GM19328 (cell line): ENCODE data around the gene MRPL33.
"Not testable (repeated sequence)": the region's sequence is repeated elsewhere in the genome, so short reads cannot be mapped to it uniquely, and the experiment has no call there.

Experiments used
- ATAC-seq: cut with Tn5 transposase; IDR thresholded peaks from one replicate; pipeline ENCODE4 v1.9.1; 2021; ENCODE audit warnings: mild to moderate bottlenecking, moderate library complexity; ENCODE audit not compliant: unreplicated experiment

Gene MRPL33

GRCh38 chr2:27739058-27739373, 32.5 kb upstream of the MRPL33 start:
- no peak for ATAC-seq

DNA sequence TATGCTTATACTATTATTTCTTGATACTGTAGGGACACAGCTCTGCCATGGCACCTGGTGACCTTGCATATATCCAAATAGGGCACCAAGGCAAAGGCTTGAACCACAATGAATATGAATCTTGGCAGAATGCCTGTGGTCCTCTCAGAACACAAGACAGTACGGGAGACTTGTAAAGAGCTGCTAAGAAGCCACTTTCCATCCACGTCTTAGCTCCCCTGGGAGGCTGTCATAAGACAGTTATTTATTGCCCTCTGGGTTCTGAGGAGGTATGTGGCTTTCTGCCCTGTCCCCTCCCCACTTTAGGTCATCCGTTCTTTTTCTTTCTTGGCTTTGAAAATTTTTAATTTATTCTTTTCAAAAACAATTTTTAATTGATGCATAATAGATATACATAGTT, 29.8 kb upstream of the MRPL33 start:
- ATAC-seq: no peak

GRCh38 chr2:27742571-27742970, 28.9 kb upstream of the MRPL33 start:
- no peak for ATAC-seq

- not testable (repeated sequence) for ATAC-seq
These were observed 26.0 kb upstream of the MRPL33 start for GRCh38 chr2:27745494-27745893.

- ATAC-seq: no peak
These were observed 25.2 kb upstream of the MRPL33 start for GRCh38 chr2:27746325-27746724.

GRCh38 chr2:27747827-27748352, 23.6 kb upstream of the MRPL33 start:
- ATAC-seq: no peak

DNA sequence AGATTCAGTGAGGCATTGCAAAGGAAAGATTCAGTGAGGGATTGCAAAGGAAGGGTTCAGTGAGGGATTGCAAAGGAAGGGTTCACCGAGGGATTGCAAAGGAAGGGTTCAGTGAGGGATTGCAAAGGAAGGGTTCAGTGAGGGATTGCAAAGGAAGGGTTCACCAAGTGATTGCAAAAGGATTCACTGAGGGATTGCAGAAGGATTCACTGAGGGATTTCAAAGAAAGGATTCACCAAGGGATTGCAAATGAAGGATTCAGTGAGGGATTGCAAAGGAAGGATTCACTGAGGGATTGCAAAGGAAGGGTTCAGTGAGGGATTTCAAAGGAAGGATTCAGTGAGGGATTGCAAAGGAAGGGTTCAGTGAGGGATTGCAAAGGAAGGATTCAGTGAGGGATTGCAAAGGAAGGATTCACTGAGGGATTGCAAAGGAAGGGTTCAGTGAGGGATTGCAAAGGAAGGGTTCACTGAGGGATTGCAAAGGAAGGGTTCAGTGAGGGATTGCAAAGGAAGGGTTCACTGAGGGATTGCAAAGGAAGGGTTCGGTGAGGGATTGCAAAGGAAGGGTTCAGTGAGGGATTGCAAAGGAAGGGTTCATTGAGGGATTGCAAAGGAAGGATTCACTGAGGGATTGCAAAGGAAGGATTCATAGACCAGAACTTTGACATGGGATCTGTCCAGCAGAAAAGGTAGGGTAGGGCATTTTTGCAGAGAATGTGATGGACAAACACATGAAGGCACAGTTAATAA, 22.5 kb upstream of the MRPL33 start:
- ATAC-seq: not testable (repeated sequence)

DNA sequence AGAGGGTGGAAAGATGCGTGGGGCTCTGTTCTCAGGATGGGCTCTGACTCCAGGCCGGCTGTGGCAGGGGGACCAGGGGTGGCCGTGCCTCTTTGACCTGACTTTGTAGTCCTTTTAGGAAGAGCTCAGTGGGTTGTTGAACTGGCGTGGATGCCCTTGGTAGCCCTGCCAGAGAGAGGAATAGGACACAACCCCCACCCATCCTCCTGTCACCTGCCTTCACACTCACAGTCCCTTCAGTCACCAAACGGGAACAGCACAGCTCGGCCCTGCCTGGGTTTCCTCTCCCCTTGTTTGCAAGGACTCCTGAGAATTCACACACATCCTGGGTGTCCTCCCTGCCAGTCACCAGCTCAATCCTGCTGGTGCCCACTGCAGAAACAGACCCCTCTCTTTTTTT, 20.1 kb upstream of the MRPL33 start:
- ATAC-seq: no peak

- no peak for ATAC-seq
These were observed 18.8 kb upstream of the MRPL33 start for GRCh38 chr2:27752551-27753237.

- ATAC-seq: no peak
These were observed 17.4 kb upstream of the MRPL33 start for GRCh38 chr2:27754138-27754588.

- no peak for ATAC-seq
These were observed 16.7 kb upstream of the MRPL33 start for GRCh38 chr2:27754831-27755230.

DNA sequence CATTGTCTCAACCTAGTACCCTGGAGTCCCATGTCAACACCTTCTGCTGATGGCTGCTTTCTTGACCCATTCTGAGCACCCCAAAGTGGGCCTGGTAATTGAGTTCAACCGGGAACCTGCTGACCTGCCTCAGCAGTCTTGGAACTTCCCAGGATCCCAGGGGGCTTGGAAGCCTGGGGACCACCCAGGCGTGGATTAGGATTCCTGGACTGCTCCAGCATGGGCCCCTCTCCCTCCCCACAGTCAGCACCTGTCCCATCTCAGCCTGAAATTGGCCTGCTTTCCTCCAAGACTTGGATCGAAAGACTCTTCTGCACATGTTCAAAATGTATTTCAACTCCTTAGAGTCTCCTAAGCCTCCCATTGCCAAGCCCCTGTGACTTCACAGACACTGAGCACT, 15.4 kb upstream of the MRPL33 start:
- no peak for ATAC-seq

DNA sequence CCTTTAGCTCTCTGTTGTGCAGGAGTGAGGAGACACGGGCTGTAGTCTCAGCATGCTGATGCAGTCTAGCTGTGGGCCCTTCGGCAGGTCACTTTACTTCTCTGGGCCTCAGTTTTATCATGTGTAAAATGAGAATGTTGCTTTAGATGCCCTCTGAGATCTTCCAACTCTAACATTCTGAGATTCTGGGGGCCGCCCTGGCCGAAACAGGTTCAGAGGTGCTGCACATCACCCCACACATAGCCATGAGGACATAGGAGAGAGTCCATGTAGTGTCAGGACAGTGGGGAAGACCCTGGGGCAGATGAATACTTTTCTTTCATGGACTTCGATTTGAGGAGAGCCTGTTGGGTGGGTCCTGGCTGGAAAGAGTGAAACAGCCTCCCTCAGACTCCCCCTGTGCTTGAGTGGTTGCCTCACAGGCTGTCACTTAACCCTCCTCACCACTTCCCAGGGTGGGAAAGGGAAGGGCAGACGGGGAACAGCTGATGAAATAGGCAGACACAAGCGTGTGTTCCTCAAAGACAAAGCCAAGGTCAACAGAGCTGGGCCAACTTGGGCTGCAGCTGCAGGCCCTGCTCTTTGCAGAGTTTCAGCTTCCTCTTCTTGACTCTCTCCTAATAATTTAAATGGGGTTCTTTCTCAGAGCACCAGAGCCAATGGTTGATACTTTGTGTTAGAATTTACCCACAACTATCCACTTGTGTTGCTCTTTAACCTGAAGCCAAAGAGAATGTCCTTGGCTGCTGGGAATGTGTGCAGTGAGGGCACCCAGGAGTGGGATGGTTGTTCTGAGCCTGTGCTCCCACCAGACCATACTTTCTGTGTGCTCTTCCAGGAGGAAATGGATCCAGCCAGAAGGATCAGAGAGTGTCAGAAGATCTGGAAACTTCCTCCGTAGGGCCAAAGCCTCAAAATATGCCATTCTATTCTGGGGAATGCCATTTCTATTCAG, 14.7 kb upstream of the MRPL33 start:
- ATAC-seq: no peak

- no peak for ATAC-seq
These were observed 8.3 kb upstream of the MRPL33 start for GRCh38 chr2:27762951-27763906.

DNA sequence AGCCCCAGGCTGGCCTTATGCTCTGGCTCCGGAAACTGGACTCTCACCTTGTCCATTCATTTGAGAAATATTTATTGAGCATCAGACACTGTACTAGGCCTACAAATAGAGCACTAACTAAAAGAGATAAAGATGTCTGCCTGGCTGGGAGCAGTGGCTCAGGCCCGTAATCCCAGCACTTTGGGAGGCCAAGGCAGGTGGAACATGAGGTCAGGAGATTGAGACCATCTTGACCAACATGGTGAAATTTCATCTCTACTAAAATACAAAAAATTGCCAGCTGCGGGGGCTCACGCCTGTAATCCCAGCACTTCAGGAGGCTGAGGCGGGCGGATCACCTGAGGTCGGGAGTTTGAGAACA, 7.6 kb upstream of the MRPL33 start:
- no peak for ATAC-seq

- ATAC-seq: not testable (repeated sequence)
These were observed 7.0 kb upstream of the MRPL33 start for GRCh38 chr2:27764526-27764925.

DNA sequence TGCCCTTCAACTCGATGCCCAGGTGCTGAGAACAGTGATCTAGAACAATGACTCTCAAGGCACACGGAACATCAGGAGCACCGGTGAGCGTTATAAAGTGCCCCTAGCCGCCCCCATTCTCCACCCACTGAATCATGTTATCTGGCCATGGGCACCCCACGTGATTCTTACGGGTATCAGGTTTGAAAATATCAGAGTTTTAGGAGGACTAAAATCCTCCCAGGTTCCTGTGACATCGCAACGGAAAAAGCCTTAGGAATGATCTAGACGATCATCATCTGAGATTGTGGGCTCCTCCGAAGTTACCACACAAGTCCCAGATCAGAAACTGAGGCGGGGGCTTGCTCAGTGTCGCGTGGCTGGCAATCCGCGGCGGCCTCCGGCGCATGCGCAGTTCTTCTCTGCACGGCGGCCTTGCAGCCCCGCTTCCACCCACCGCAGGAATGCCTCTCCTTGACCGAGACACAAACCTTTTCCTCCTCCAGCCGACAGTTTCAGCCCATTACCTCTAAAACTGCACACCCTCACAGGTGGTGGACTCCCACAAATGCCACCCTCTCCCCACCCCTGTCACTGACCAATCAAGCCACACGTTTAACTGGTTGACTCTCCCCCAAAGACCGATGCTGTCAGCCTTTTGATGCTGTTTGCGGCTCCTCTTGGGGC, 5.8 kb upstream of the MRPL33 start:
- no peak for ATAC-seq

- ATAC-seq: no peak
These were observed 5.2 kb upstream of the MRPL33 start for GRCh38 chr2:27766287-27766661.

DNA sequence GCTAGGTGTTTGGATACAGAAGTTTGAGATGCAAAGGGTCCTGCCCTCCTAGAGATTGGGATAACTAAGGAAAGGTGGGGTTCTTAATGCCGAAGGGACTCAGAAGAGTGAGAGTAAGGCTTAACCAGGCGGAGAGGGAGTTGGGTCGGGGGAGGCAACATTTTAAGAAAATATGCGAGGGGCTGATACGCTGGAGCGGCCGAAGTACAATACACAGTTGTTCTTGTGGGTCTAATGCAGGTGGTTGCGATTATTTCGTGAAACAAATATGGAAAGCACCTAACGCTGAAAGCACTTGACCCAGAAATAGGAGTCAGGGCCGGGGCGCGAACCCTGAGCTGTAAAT, 344 bp upstream of the MRPL33 start:
- ATAC-seq: peak; percentile 20

GRCh38 chr2:27772804-27773203, 1.3 kb downstream of the MRPL33 start:
- no peak for ATAC-seq
